ENCODE results near the gene RAP2B. TPM values are rescaled to one million over a fixed set of nuclear protein-coding genes. Genes with fewer than 3 reads are reported as not detected.
"Not testable (repeated sequence)": the region's sequence is repeated elsewhere in the genome, so short reads cannot be mapped to it uniquely, and the experiment has no call there.

The RAP2B gene
- total RNA-seq, result 2.7 TPM
- long read RNA-seq, full-length matches to known transcripts, result 4 of 4 reads
- long read RNA-seq, partial matches to known transcripts, result 0 of 4 reads
- long read RNA-seq, other reads (novel, unspliced or antisense), result 0 of 4 reads

DNA sequence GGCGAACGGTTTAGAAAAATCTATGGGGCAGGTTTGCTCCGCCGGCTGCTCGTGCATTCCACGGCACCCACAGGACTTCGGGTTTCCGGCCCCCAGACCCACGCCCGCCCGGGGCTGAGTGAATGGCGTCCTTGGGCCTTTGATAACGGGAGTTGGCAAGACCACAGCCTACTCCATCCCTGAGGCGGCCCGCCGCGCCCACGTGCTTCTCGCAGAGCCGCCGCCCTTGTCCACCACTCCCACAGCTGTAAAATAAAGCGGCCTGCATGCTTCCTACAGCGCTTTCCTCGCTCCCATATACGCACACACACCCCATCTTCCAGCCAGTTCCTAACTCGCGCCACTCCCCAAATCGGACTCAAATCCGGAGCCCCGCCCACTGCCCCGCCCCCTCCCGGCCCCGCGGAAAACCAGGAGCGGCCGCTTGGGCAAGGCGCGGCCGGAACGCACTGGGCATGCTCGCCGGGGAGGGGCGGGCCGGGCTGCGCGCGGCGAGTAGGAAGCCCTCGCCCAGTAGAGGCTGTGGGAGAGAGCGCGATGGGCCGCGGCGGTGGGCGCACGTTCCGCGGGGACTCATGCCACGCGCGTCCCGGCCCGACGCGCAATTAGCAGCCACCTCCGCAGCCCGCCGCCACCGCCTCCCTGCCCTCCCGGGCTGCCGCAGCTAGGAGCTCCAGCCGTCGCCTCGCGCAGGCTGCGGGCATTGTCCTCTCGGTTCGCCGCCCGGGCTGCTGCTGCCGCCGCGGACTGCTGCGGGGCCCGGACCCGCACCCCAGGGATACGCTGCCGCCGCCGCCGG is at the start of gene RAP2B:
RAP2B (plus strand) TSS at position 513 of the 799 bp plus-strand sequence. CDS start 468 bp downstream, outside the sequence.
- Histone ChIP-seq H3K27ac (replicated peaks) (peak within 1 kb of the TSS; percentile 94), H3K4me3 (peak within 1 kb of the TSS; percentile 97), H3K9me3 (replicated peaks) (no peaks in the 10 kb centered on the region), H3K36me3 (no peaks in the 10 kb centered on the region), H3K4me1 (peaks cover 63% of the 10 kb centered on the region), H3K27me3 (ENCODE audit: low read depth) (no peaks in the 10 kb centered on the region)
- TF ChIP-seq, protein P1, sequence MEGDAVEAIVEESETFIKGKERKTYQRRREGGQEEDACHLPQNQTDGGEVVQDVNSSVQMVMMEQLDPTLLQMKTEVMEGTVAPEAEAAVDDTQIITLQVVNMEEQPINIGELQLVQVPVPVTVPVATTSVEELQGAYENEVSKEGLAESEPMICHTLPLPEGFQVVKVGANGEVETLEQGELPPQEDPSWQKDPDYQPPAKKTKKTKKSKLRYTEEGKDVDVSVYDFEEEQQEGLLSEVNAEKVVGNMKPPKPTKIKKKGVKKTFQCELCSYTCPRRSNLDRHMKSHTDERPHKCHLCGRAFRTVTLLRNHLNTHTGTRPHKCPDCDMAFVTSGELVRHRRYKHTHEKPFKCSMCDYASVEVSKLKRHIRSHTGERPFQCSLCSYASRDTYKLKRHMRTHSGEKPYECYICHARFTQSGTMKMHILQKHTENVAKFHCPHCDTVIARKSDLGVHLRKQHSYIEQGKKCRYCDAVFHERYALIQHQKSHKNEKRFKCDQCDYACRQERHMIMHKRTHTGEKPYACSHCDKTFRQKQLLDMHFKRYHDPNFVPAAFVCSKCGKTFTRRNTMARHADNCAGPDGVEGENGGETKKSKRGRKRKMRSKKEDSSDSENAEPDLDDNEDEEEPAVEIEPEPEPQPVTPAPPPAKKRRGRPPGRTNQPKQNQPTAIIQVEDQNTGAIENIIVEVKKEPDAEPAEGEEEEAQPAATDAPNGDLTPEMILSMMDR (IDR thresholded peaks at IDR 0.05; ENCODE audit: borderline replicate concordance), result peak; percentile 19
- intact Hi-C loops (cut with micrococcal nuclease), result loop anchor here (10.0 kb wide), 1 partner anchor 123 kb away; no protein-coding TSS in a partner anchor
- DNase-seq, result peak; percentile 98

DNA sequence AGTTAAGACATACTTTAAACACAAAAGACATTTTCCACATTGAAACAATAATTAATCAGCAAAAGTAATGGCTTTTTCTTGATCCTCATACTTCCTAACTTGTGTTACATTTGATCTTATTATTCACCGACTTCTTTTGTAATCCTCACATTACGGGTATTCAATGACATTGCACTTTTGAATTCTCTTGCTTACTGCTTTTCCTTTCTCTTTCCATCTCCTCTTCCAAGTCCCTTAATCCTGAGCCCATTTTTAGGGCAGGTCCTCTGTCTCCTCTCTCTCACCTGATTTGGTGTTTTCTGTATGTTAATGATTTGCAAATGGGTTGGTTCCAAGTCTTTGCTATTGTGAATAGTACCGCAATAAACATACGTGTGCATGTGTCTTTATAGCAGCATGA is 48.5 kb upstream of the RAP2B start:
- Histone ChIP-seq H3K27ac (replicated peaks) (no peak overlapping the region), H3K36me3 (no peaks in the 10 kb centered on the region)

DNA sequence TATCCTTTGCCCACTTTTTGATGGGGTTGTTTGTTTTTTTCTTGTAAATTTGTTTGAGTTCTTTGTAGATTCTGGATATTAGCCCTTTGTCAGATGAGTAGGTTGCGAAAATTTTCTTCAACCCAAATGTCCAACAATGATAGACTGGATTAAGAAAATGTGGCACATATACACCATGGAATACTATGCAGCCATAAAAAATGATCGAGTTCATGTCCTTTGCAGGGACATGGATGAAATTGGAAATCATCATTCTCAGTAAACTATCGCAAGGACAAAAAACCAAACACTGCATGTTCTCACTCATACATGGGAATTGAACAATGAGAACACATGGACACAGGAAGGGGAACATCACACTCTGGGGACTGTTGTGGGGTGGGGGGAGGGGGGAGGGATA is 47.8 kb upstream of the RAP2B start:
- H3K9me3 ChIP-seq (replicated peaks); H3K27ac ChIP-seq (replicated peaks); H3K27me3 ChIP-seq (ENCODE audit: low read depth); H3K4me3 ChIP-seq; intact Hi-C loops (cut with micrococcal nuclease); H3K36me3 ChIP-seq; H3K4me1 ChIP-seq; DNase-seq: not testable (repeated sequence)

More for the DNA sequence above, 48.5 kb upstream of the RAP2B start:
- intact Hi-C loops (cut with micrococcal nuclease), result no loop called here
- Histone ChIP-seq H3K4me3 (no peak overlapping the region), H3K9me3 (replicated peaks) (no peaks in the 10 kb centered on the region), H3K27me3 (ENCODE audit: low read depth) (no peaks in the 10 kb centered on the region), H3K4me1 (no peaks in the 10 kb centered on the region)
- no peak for DNase-seq
- TF ChIP-seq, protein P1 (IDR thresholded peaks at IDR 0.05; ENCODE audit: borderline replicate concordance), result no peak

DNA sequence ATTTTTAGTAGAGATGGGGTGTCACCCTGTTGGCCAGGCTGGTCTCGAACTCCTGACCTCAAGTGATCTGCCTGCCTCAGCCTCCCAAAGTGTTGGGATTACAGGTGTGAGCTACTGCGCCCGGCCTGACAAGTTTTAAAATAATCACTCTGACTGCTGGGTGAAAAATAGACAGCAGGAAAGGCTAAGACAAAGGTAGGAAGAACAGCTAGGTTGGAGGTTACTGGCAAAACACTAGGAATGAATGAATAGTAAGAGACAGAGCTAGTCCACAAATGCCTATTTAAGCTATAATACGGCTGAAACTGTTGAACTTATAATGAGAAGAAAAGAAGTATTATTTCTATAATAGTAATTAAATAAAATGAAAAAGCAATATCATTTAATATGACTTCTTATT is 46.7 kb upstream of the RAP2B start:
- intact Hi-C loops (cut with micrococcal nuclease), result no loop called here
- TF ChIP-seq, protein P1 (IDR thresholded peaks at IDR 0.05; ENCODE audit: borderline replicate concordance), result no peak

DNA sequence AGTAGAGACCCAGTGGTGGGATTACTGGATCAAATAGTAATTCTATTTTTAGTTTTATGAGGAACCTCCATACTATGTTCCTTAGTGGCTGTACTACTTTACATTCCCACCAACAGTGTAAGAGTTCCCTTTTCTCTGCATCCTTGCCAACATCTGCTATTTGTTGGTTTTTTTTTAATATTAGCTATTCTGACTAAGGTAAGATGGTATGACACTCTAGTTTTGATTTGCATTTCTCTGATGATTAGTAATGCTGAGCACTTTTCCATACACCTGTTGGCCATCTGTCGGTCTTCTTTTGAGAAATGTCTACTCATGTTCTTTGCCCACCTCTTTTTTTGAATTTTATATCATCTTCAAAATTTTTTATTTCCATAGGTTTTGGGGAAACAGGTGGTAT is 34.2 kb upstream of the RAP2B start:
- TF ChIP-seq, protein P1 (IDR thresholded peaks at IDR 0.05; ENCODE audit: borderline replicate concordance), result no peak
- intact Hi-C loops (cut with micrococcal nuclease), result no loop called here

More for the DNA sequence above, 46.7 kb upstream of the RAP2B start:
- DNase-seq, result no peak
- Histone ChIP-seq H3K36me3 (no peaks in the 10 kb centered on the region), H3K4me3 (no peak overlapping the region), H3K27me3 (ENCODE audit: low read depth) (no peaks in the 10 kb centered on the region), H3K27ac (replicated peaks) (no peak overlapping the region), H3K9me3 (replicated peaks) (no peaks in the 10 kb centered on the region), H3K4me1 (no peaks in the 10 kb centered on the region)

DNA sequence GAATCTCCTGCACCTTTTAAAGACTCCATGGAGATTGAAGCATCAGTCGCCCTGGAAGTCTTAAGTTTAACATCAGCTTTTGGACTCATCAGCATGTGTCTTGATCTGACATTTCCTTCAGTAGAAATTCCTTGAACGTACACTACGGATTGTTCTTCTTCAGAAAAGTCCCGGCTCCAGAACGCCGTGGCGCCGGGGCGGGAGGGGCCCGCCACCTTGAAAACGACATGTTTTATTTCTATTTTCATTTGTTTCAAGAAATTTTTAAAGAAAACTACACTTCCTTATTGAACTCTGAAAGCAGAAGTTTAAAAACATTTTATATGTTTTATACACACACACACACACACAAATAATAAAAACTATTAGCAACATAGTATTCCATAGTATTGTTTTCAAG is 32.6 kb upstream of the RAP2B start:
- Histone ChIP-seq H3K36me3 (no peaks in the 10 kb centered on the region), H3K27ac (replicated peaks) (no peak overlapping the region), H3K4me1 (no peaks in the 10 kb centered on the region), H3K9me3 (replicated peaks) (peaks cover 13% of the 10 kb centered on the region), H3K4me3 (no peak overlapping the region), H3K27me3 (ENCODE audit: low read depth) (no peaks in the 10 kb centered on the region)
- intact Hi-C loops (cut with micrococcal nuclease), result no loop called here
- TF ChIP-seq, protein P1 (IDR thresholded peaks at IDR 0.05; ENCODE audit: borderline replicate concordance), result no peak
- DNase-seq, result no peak

More for the DNA sequence above, 34.2 kb upstream of the RAP2B start:
- DNase-seq, result no peak
- H3K9me3 ChIP-seq (replicated peaks), result peaks cover 27% of the 10 kb centered on the region
- no peaks in the 10 kb centered on the region for H3K36me3 ChIP-seq
- no peak overlapping the region for H3K27ac ChIP-seq (replicated peaks)
- H3K4me1 ChIP-seq, result no peaks in the 10 kb centered on the region
- no peak overlapping the region for H3K4me3 ChIP-seq
- H3K27me3 ChIP-seq (ENCODE audit: low read depth), result no peaks in the 10 kb centered on the region

Measured in left ventricle myocardium inferior (tissue), 1 donor.